ENCODE results near the gene DHX38.
A peak's percentile ranks its signal among the peaks of the same experiment; 100 is the strongest.
"Not testable (repeated sequence)": the region's sequence is repeated elsewhere in the genome, so short reads cannot be mapped to it uniquely, and the experiment has no call there.

The DHX38 gene

DNA sequence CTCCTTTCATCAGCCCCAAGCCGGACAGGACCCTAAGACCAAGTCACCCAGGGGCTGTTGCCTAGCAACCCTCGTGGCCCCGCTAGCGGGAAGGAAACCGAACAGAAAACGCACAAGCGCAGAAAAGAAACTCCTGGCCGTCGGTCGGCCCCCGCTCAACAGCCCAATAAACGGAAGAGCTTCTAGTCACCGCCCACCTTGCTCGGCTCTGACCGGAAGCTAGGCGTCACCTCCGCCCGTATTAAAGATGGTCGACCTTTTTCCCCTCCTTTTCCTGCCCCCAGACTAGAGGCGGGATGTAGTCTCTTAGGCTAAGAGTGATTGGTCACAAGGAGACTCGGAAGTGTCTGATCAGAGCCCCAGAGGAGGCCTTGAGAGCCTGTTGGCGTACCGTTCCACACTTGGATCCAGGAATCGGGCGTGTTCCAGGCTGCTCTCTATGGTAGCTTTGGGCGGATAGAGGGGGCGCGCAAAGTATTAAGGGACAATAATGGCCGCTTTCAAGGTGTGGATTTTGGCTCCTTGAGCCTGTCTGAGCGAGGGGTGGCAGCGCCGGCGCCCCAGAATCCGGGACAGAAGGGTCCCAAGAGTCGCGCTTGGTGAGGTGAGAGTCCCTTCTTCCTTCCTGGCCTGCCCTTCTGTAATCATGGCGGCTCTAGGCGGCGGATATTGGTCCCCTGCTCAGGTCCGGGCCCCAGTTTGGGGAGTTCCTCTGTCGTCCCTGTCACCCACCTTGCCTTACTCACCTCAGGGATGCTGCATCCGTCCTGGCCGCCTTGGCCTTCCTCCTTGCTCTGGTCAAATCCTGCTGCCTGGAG is at the start of gene DHX38, which contains the start of gene TXNL4B:
Gene DHX38 (plus strand): TSS at position 400 of the 818 bp plus-strand sequence. CDS start 2,311 bp downstream, outside the sequence.
Gene TXNL4B (minus strand): TSS at position 173 of the 818 bp plus-strand sequence. CDS start 2,871 bp downstream, outside the sequence.
- DNase-seq (ENCODE audit: low read depth in 2 of 2, low spot score in 1 of 2): peak; percentile 70 to 78

DNA sequence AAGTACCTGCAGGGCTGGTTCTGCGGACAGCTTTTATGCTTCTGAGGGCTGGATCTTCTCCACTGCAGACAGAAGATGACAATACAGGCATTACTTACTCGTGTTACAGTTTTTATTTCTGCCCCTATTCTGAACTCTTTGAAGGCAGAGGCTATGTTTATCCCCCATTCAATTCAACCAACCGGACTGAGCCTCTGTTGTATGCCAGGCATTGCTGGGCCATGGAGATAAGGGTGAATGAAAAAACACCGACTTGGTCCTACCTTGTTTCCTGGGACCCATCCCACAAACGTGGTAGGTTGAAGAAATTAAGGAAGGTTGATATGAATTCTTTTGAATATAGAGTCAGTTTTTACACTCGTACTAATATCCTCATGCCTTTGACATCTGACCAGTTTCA is 49.4 kb upstream of the DHX38 start:
- DNase-seq (ENCODE audit: low read depth in 2 of 2, low spot score in 1 of 2): no peak

DNA sequence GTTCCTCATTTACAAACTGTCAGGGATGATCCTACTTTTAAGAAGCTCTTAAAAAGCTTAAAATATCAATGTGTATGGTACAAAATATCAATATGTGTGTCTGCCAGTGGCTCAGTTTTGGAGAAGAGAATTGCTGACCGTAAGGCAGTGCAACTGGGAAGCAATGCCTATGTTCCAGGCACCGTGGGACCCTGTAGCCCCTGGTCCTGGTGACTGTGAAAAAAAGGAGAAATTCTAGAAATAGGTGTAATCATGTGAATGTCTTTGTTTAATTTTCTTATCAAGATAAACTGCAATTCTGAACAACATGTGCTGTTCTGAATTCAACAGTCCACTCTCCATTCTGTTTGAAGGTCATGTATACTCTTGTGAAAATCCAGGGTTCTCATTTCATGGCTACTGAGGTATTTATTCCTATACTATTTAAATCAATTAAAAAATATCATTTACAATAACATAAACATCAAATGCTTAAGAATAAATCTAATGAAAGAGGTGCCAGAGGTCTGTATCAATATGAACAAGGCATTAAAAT is 48.8 kb upstream of the DHX38 start:
- DNase-seq (ENCODE audit: low read depth in 2 of 2, low spot score in 1 of 2): no peak

DNA sequence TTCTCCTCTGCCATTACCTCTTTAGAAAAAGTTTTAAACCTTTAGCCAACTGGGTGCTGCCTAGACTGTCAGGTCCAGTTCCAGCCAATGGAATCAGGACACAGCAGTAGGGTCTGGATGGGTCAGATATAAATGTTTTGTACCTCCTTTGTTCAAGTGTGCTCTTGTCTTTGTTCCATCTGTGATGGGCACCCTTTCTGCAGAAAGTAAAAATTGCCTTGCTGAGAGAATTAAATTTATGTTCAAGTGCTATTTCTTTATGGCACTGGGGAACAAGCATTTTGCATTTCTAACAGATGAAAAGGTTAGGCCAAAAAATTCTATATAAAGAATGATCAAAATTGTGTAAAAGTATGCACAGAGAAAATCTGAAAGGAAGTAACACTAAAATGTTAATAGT is 44.5 kb upstream of the DHX38 start:
- DNase-seq (ENCODE audit: low read depth in 2 of 2, low spot score in 1 of 2): no peak

DNA sequence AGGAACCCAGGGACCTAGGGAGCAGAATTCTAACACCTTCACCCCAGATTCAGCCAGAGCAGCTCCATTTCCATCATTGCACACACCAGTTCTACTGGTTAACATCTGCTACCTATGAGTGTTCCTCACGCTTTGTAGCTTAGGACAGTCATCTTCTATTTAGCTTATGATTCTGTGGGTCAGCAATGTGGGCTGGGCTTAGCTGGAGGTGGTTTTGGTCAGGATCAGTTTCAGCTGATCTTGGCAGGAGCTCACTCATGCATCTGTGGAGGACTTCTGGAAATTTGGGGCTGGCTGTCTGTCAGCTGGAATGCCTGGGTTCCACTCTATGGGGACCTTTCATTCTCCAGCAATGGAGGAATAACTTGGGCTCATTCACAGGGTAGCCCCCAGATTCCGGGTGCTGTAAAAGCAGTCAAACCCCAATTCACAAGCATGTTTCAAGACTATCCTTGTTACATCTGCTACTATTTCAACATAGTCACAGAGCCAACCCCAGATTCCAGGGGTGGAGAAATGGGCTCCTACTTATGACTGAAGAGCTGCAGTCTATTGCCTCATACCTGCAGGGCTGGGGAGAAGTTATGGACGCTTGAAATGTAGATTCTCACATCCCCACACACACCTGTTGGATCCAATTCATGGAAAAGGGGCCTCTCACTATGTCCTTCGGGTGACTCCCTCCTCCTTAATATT is 42.7 kb upstream of the DHX38 start:
- no peak for DNase-seq (ENCODE audit: low read depth in 2 of 2, low spot score in 1 of 2)

DNA sequence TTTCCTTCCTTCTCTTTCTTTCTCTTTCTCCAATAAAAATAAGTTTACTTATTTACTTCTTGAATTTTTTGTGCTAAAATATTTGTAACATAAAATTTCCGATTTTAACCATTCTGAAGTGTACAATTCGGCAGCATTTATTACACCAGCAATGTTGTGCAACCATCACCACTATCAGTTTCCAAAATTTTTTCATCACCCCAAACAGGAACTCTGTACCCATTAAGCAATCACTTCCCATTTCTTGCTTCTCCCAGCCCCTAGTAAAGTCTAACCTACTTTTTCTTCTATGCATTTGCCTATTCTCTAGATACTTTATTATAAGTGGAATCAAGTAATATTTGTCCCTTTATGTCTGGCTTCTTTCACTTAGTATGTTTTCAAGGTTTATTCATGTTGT is 41.8 kb upstream of the DHX38 start:
- DNase-seq (ENCODE audit: low read depth in 2 of 2, low spot score in 1 of 2): no peak

DNA sequence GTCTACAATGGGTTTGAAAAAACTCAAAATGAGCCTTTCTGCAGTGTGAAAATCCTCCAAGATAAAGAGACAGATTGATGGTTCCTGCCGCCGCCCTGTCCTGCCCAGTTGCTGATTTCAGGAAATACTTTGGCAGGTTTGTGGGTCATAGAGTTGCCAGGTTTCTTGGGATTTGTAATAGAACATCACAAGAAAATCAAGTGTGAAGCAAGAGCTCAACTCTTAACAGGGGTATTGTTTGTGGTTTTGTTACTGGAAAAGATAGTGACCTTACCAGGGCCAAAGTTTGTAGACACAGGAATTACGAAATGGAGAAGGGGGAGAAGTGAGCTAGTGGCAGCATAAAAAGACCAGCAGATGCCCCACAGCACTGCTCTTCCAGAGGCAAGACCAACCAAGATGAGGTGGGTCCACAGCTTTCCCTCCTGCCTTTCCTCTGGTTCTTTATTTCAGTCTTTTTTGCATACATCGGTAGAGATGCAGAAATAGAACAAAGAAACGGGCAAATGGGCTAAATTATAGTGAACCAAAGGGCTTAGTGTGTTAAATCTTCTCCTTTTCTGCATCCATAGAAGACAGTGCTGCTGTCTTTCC is 39.3 kb upstream of the DHX38 start, which contains the start of gene HP:
Gene HP (plus strand): TSS at position 252 of the 594 bp plus-strand sequence. CDS start 148 bp downstream, at position 400.
- not testable (repeated sequence) for DNase-seq (ENCODE audit: low read depth in 2 of 2, low spot score in 1 of 2)

DNA sequence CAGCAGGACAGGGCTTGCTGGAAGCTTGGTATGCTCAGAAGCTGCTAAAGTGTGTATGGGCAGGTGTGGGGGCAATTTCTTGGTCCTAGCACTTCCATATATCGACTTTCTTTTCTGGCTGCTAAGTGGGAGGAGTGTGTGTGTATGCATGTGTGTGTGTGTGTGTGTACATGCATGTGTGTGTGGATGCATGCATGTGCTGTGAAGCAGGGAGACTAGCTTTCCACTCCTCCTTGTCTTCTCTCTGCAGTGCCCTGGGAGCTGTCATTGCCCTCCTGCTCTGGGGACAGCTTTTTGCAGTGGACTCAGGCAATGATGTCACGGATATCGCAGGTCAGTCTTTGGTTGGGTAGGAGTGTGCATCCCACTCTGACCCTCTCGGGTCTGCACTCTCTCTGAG is 37.7 kb upstream of the DHX38 start:
- no peak for DNase-seq (ENCODE audit: low read depth in 2 of 2, low spot score in 1 of 2)

DNA sequence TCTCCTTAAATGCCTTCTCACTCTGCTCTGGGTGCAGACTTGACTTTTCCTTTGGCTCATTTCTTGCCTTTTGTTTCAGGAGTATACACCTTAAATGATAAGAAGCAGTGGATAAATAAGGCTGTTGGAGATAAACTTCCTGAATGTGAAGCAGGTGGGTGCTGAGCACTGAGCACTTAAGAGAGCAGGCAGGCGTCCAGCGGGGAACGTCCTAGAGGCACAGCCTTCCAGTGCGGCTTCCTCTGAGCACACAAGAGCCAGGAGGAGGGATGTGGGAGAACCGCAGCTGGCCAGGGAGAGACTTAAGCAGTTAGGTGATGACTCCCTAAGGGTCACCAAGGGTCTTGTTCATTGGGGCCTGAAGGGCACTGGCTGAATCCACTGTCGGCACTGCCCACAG is 36.3 kb upstream of the DHX38 start:
- not testable (repeated sequence) for DNase-seq (ENCODE audit: low read depth in 2 of 2, low spot score in 1 of 2)

DNA sequence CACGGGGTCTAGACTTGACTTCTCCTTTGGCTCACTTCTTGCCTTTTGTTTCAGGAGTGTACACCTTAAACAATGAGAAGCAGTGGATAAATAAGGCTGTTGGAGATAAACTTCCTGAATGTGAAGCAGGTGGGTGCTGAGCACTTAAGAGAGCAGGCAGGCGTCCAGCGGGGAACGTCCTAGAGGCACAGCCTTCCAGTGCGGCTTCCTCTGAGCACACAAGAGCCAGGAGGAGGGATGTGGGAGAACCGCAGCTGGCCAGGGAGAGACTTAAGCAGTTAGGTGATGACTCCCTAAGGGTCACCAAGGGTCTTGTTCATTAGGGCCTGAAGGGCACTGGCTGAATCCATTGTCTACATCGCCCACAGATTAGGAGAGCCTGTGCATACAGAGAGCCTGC is 34.6 kb upstream of the DHX38 start:
- DNase-seq (ENCODE audit: low read depth in 2 of 2, low spot score in 1 of 2): not testable (repeated sequence)

DNA sequence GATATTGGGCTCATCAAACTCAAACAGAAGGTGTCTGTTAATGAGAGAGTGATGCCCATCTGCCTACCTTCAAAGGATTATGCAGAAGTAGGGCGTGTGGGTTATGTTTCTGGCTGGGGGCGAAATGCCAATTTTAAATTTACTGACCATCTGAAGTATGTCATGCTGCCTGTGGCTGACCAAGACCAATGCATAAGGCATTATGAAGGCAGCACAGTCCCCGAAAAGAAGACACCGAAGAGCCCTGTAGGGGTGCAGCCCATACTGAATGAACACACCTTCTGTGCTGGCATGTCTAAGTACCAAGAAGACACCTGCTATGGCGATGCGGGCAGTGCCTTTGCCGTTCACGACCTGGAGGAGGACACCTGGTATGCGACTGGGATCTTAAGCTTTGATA is 33.2 kb upstream of the DHX38 start:
- no peak for DNase-seq (ENCODE audit: low read depth in 2 of 2, low spot score in 1 of 2)

DNA sequence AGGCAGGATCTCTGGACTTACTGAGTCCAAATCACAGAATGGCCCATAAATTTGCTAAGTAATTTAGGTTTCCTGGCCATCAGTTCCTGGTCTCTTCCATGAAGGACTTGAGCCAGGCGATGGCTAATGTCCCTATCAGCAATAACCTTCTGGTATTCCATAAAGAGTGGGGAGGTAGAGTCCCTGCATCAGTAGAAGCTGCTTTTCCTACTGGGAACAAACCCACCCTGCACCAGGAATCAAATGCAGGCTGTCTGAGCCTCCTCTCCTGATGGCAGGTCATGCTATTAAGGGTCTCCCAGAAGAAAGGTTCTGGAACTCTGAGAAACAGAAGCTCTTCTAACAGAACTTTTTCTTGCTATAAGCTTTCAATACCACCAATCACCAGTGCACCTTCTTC is 32.1 kb upstream of the DHX38 start:
- DNase-seq (ENCODE audit: low read depth in 2 of 2, low spot score in 1 of 2): no peak

DNA sequence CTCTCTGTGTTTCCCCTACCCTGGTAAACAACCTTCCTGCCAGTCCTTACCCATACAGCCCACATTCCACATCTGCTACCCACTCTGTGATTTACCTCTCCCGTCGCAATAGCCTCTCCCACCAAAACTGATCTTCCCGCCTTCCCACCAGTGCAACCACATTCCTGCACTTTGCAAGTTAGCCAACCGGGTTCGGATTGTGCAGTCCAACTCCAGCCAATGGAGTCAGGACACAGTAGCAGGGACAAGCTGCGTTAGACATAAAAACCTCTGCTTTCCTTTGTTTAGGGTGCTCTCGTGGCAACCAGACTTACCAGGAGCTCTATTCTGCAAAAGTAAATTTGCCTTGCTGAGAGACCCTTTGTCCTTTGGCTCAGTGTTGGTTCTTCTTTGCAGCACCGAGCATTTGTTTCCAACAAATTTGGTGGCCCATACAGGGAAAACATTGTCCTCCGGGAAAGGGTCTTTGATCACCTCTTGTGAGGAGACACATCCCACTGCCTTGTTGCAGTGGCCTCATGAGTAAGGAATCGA is 29.2 kb upstream of the DHX38 start:
- no peak for DNase-seq (ENCODE audit: low read depth in 2 of 2, low spot score in 1 of 2)

DNA sequence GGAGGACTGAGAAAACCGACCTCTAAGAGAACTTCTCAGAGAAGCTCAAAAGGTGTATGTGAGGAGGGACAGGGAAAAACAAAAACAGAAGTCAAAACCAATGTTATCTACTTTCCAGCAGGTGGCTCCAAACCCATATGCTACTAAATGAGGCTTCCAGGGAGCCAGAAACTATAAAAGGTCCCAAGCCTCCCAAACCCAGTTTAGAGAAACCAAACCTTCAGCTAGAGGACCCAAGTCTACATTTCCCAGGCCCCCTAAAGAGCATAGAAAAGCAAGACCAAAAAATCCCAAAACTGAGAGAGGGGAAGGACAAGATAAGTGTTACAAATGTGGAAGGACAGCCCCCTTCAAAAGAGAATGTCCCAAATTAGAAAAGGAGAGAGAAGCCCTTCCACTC is 26.9 kb upstream of the DHX38 start:
- DNase-seq (ENCODE audit: low read depth in 2 of 2, low spot score in 1 of 2): no peak

DNA sequence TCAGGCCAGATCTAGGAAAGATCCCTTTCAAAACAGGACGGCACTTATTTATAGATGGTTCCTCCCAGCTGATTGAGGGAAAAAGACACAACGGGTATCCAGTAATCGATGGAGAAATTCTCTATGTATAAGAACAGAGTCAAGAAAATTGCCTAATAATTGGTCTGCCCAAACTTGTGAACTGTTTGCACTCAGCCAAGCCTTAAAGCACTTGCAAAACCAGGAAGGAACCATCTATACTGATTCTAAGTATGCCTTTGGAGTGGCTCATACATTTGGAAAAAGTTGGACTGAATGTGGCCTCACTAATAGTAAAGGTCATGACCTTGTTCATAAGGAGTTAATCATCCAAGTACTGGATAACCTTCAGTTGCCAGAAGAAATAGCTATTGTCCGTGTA is 24.7 kb upstream of the DHX38 start:
- DNase-seq (ENCODE audit: low read depth in 2 of 2, low spot score in 1 of 2): no peak

DNA sequence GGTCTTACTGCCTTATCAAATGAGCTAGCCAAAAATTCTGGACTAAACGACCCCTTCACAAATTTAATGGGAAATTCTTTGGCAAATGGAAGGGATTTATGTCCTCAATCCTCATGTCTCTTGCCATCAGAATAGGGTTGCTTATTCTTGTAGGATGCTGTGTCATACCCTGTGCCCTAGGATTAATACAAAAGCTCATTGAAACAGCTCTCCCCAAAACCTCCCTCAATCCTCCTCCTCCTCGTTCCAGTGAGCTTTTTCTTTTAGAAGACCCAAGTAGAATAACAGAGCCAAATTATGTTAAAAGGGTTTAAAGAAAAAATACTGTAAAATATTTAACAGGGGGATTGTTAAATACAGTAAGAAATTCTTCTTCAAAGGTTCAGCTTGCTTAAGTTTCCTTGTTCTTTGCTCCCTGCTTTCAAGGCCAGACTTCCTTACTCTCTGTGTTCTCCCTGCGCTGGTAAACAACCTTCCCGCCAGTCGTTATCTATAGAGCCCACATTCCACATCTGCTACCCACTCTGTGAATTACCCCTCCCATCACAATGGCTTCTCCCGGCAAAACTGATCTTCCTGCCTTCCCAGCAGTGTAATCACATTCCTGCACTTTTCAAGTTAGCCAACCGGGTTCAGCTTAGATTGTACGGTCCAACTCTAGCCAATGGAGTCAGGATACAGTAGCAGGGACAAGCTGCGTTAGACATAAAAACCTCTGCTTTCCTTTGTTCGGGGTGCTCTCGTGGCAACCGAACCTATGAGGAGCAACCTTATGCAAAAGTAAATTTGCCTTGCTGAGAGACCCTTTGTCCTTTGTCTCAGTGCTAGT is 20.9 kb upstream of the DHX38 start:
- DNase-seq (ENCODE audit: low read depth in 2 of 2, low spot score in 1 of 2): no peak

DNA sequence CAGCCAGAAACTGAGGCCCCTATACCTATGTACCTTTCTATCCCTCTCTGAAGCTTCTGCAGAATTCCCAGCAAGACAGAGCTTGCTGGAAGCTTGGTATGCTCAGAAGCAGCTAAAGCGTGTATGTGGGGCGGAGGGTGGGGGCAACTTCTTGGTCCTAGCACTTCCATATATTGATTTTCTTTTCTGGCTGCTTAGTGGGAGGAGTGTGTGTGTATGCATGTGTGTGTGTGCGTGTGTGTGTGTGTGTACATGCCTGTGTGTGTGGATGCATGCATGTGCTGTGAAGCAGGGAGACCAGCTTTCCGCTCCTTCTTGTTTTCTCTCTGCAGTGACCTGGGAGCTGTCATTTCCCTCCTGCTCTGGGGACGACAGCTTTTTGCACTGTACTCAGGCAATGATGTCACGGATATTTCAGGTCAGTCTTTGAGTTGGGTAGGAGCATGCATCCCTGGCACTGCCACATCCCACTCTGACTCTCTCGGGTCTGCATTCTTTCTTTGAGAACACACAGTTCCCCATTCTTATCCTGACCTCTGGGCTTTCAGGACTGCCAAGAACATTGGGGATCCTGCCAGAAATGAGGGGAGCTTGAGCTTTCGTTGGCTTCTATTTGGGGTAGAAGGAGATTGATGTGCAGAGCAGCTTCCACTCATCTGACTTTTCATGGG is 20.0 kb upstream of the DHX38 start:
- DNase-seq (ENCODE audit: low read depth in 2 of 2, low spot score in 1 of 2): no peak

DNA sequence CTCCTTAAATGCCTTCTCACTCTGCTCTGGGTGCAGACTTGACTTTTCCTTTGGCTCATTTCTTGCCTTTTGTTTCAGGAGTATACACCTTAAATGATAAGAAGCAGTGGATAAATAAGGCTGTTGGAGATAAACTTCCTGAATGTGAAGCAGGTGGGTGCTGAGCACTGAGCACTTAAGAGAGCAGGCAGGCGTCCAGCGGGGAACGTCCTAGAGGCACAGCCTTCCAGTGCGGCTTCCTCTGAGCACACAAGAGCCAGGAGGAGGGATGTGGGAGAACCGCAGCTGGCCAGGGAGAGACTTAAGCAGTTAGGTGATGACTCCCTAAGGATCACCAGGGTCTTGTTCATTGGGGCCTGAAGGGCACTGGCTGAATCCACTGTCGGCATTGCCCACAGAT is 18.6 kb upstream of the DHX38 start:
- not testable (repeated sequence) for DNase-seq (ENCODE audit: low read depth in 2 of 2, low spot score in 1 of 2)

DNA sequence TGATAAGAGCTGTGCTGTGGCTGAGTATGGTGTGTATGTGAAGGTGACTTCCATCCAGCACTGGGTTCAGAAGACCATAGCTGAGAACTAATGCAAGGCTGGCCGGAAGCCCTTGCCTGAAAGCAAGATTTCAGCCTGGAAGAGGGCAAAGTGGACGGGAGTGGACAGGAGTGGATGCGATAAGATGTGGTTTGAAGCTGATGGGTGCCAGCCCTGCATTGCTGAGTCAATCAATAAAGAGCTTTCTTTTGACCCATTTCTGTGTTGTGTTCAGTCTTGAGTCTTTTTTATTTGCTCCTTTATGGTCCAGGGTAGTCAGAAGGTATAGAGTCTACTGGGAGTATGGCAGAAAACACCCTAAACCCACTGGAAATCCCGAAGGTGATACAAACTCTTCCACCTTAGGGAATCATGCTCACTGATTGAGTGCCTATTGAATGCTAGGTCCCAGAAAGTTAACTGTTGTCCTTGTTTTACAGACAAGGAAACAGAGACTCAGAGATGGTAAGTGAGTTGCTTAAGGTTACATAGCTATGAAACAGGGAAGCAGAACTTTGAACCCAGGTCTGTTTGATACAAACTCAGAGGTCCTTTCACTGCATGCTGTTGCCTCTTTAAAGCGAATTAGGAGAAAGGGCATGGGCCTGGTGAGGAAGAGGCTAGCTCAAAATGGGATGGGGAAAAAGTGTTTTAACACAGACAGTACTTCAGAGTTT is 16.5 kb upstream of the DHX38 start:
- not testable (repeated sequence) for DNase-seq (ENCODE audit: low read depth in 2 of 2, low spot score in 1 of 2)
